Fibroblast of skin of right quadriceps (primary cell): Measurements from ENCODE around the gene AJUBA.
"Not testable (repeated sequence)": the region's sequence is repeated elsewhere in the genome, so short reads cannot be mapped to it uniquely, and the experiment has no call there.

Experiments
- DNase-seq: peaks from one replicate; pipeline ENCODE4 v3.0.0-alpha.2; 2013

AJUBA gene

GRCh38 chr14:22978981-22979671 lies 3.2 kb downstream of the AJUBA start:
- DNase-seq = no peak

DNA sequence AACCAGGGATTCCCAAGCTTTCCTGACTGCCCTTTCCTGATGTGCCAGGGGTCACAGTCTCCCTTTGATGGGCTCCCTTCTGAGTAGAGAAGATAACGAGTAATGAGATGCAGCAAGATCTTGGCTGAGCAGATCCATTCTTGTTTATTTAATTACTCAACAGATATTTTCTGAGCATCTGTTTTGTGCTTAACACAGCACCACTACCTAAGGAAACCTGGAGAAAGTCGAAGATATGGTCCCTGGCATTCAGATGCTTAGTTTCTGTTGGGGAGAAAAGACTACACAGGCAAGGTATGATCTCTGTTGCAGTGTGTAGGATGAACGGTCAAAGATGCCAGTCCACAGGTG lies 3.9 kb downstream of the AJUBA start:
- no peak for DNase-seq

- DNase-seq = peak; percentile 84
Observed at GRCh38 chr14:22977684-22978486, 4.5 kb downstream of the AJUBA start.

- DNase-seq = no peak
Observed at GRCh38 chr14:22977434-22977683, 5.0 kb downstream of the AJUBA start.

DNA sequence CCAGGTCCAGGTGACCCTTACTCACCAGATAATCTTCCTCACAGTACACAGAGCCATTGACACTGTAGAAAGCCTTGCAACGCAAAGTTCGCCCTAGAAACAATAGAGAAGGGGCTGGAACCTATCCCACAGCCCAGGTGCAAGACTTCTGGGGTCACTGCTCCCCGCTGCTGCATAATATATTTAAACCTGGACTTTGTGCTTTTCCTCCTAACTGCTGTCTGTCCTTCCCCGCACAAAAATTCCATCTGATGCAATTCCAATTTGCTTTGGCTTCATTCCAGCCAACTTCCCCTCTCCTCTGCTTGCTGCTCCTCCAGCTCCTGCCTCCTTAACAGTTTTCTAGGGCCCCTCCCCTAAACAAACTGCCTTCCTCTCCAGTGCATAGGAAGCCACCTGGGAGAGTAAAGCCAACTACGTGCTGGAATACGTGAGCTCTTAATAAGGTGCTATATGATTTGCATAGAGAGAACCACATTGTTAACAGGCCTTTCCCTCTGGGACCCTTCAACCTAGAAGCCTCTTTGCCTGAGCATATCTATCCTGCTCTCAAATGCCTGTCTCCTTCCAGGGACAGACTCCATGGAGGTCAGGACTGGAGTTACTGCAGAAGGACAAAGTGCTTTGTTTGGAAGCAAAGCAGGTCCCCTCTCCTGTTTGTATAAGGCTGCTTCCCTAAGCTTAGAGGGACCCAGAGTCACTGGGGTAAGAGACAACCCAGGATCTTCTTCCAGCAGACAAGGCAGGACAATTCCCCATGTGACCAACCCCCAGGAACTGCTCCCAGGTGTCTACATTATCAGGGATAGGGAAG lies 5.5 kb downstream of the AJUBA start:
- DNase-seq = peak; percentile 81

DNA sequence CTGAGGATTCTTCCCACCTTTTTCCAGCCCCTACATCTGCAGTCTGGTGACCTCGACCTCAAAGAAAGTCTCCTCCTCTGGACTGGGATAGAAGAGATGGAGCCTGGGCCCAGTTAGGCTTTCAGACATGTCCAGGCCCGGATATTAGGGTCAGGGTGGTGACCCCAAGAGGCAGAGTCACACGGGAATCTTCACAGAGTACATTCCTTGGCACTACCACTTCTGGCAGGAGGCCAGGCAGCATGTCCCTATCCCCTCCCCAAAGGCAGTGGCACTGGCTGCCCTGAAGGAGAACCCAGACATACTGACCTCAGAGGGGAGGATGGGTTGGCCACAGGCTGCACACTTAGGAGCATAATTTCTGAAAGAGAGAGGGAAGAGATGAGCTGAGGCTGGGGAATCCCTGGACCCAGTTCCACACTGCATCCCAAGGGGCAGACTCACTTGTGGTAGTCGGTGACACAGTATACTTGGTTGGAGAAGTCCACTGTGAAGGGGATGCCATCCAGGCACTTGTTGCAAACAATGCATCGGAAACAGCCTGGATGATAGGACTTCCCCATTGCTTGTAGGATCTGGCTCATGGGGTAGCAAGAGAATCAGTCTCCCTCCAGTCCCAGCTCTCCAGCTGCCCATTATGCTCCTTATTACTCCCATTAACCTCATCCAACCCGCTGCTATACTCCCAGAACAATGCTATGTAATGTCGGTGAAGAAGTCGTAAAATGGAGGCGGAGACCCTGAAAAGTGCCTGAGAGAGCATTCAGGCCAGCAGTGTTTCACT lies 7.6 kb downstream of the AJUBA start:
- no peak for DNase-seq

GRCh38 chr14:22973217-22974032 lies 8.9 kb downstream of the AJUBA start:
- peak; percentile 63 for DNase-seq

GRCh38 chr14:22972313-22972930 lies 9.9 kb downstream of the AJUBA start:
- DNase-seq = no peak

GRCh38 chr14:22971152-22971551 lies 11.2 kb downstream of the AJUBA start:
- DNase-seq = no peak

- DNase-seq = no peak
Observed at GRCh38 chr14:22966783-22967269, 15.5 kb downstream of the AJUBA start.

- not testable (repeated sequence) for DNase-seq
Observed at GRCh38 chr14:22965916-22966782, 16.2 kb downstream of the AJUBA start.

- no peak for DNase-seq
Observed at GRCh38 chr14:22962061-22962676, 20.2 kb downstream of the AJUBA start.

- no peak for DNase-seq
Observed at GRCh38 chr14:22955702-22956569, 26.4 kb downstream of the AJUBA start.

DNA sequence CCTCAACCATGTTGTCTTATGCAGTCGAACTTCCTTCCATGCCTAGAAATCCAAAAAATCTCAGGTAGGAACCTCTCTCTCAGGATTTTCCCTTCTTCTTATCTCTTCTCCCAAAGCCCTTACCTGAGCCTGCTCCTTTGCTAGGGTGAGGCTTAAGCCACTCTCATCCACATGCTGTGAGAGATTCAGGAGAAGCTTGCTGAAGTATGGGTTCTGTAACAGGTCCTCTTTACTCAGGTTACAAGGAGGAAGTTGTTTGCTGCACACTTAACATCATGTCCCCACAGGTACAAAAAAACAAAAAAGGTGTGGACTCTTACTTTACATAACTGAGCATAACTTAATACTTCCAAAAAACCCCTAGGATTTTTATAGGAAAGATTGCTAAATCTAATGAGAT lies 29.9 kb downstream of the AJUBA start:
- no peak for DNase-seq

- not testable (repeated sequence) for DNase-seq
Observed at GRCh38 chr14:22951795-22952194, 30.6 kb downstream of the AJUBA start.

DNA sequence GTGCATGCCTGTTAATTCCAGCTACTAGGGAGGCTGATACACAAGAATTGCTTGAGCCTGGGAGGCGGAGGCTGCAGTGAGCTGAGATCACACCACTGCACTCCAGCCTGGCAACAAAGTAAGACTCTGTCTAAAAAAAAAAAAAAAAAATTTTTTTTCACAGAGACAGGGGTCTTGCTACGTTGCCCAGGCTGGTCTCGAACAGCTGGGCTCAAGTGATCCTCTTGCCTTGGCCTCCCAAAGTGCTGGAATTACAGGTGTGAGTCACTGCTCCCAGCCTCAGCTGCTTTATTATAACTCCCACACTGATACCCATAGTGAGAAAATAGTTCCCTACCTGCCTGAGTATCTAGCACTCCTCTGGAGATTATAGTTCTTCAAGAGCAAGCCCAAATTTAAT lies 36.7 kb downstream of the AJUBA start:
- no peak for DNase-seq

GRCh38 chr14:22939684-22940083 lies 42.7 kb downstream of the AJUBA start:
- DNase-seq = peak; percentile 69

DNA sequence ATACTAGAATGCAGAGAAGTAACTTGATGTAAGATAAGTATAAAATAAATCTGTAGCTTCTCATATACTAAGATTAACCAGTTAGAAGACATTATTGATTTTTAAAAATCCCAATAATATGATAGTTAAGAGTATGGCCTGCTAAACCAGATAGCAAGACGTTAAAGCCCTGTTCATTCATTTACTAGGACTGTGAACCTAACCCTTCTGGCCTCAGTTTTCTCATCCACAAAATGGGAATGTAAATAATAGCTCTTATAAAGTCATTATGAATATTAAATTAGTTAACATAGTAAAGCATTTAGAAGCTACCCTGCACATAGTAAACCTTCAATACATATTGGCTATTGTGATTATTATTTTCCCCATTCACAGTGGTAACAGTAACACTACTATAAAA lies 47.2 kb downstream of the AJUBA start:
- no peak for DNase-seq

- DNase-seq = no peak
Observed at GRCh38 chr14:22932146-22932545, 50.2 kb downstream of the AJUBA start.
